Loucy (cell line): ENCODE measurements around the gene PAX2.

Source experiments
- H2AFZ ChIP-seq: fragments of 200-600 bp; sonication (generic); 2 replicates; pipeline ENCODE4 v1.6.0; 2016; ENCODE audit warnings: antibody characterized with exemption, mild to moderate bottlenecking, low read length, moderate library complexity
- H3F3A ChIP-seq: fragments of 200-600 bp; 2 replicates; pipeline ENCODE4 v1.6.0; 2016; ENCODE audit warnings: antibody characterized with exemption, low read depth, mild to moderate bottlenecking
- H3K27me3 ChIP-seq: fragments of 200-600 bp; sonication (generic); 2 replicates; pipeline ENCODE4 v1.6.1; 2014; ENCODE audit warnings: low read length, mild to moderate bottlenecking; ENCODE audit not compliant: insufficient read depth, poor library complexity, severe bottlenecking
- H3K36me3 ChIP-seq: fragments of 200-600 bp; sonication (generic); 2 replicates; pipeline ENCODE4 v1.6.1; 2016; ENCODE audit warnings: low read length; ENCODE audit not compliant: insufficient read depth
- H3K4me1 ChIP-seq: fragments of 200-600 bp; sonication (generic); 2 replicates; pipeline ENCODE4 v1.5.1; 2014; ENCODE audit warnings: low read length, mild to moderate bottlenecking; ENCODE audit not compliant: insufficient read depth, poor library complexity, severe bottlenecking
- H3K4me2 ChIP-seq: fragments of 200-600 bp; sonication (generic); 2 replicates; pipeline ENCODE4 v1.6.0; 2014; ENCODE audit warnings: antibody characterized with exemption, low read length, low read depth, mild to moderate bottlenecking; ENCODE audit not compliant: poor library complexity, severe bottlenecking
- H3K4me3 ChIP-seq: fragments of 200-600 bp; sonication (generic); 2 replicates; pipeline ENCODE4 v1.5.1; 2014; ENCODE audit warnings: low read length, mild to moderate bottlenecking, mixed read lengths; ENCODE audit not compliant: poor library complexity, severe bottlenecking
- H3K79me2 ChIP-seq: fragments of 200-600 bp; sonication (generic); 2 replicates; pipeline ENCODE4 v1.6.1; 2014; ENCODE audit warnings: low read length; ENCODE audit not compliant: insufficient read depth
- H3K9ac ChIP-seq: fragments of 200-600 bp; sonication (generic); 2 replicates; pipeline ENCODE4 v1.6.0; 2014; ENCODE audit warnings: mild to moderate bottlenecking, low read depth, low read length, moderate library complexity; ENCODE audit not compliant: poor library complexity, severe bottlenecking
- H3K9me2 ChIP-seq: fragments of 200-600 bp; sonication (generic); replicated peaks from 2 replicates; pipeline ENCODE4 v1.6.1; 2016; ENCODE audit warnings: low read depth, low read length, mixed read lengths
- H3K9me3 ChIP-seq: fragments of 200-600 bp; sonication (generic); 2 replicates; pipeline ENCODE4 v1.6.1; 2014; ENCODE audit warnings: mild to moderate bottlenecking, antibody characterized with exemption, low read length, low read depth; ENCODE audit not compliant: insufficient read depth
- H4K20me1 ChIP-seq: fragments of 200-600 bp; sonication (generic); 2 replicates; pipeline ENCODE4 v1.6.0; 2014; ENCODE audit warnings: antibody characterized with exemption, low read length, mild to moderate bottlenecking; ENCODE audit not compliant: insufficient read depth, poor library complexity, severe bottlenecking
- CTCF ChIP-seq: fragments of 200-600 bp; sonication (generic); conservative IDR thresholded peaks from 2 replicates; pipeline ENCODE4 v1.5.1; 2014; ENCODE audit warnings: mild to moderate bottlenecking, antibody characterized with exemption, low read length
- EZH2phosphoT487 ChIP-seq: fragments of 200-600 bp; IDR thresholded peaks from 2 replicates; pipeline ENCODE4 v1.6.1; 2018; ENCODE audit warnings: antibody characterized with exemption, mild to moderate bottlenecking, moderate library complexity, borderline replicate concordance

Gene PAX2

DNA sequence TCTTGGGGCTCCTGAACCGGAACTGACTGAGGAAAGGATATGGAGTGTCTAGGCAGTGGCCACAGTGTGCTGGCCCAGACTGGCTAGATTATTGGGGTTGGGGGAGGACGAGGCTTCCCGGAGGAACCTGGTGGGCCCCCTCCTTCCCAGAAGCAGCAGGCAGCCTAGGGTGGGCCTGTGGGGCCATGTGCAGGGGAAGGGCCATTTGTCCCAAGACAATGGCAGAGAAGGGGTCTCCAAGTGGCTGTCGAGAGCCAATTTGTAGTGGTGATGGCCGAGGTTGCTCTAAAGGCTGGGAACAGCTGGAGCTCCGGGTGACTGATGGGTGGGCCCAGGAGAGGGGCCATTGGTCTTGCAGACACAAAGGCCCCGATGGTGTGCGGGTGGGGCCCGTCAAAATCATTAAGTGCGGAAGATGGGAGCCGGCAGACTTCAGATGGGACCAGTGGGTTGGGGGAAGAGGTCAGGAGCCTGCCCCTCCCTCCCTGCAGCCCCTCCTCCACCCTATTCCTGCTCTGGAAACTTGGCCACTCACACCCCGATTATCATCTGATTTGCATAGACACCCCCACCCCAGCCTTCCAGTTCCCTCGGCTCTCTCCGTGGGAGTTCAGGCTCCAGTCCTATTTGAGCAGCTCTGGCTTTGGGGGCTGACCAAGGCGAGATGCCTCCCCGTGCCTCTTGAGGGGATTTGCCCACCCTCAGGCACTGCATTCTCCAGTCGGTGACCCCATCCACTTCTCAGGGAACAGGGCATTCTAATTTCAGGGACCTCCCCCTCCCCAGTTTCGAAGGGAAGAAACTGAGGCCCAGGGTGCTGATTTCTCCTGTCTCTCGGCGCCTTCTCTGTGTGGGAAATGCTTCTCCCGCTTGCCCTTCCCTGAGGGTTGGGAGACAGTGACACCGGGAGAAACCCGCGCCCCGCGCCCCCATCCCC is 36.0 kb upstream of the PAX2 start:
- H3K4me2 ChIP-seq = no peak overlapping the region
- no peaks in the 10 kb centered on the region for H3K79me2 ChIP-seq
- H3K9ac ChIP-seq = no peak overlapping the region
- no peak for TF ChIP-seq EZH2phosphoT487
- TF ChIP-seq CTCF = no peak
- H3K27me3 ChIP-seq = no peaks in the 10 kb centered on the region
- H2AFZ ChIP-seq = no peak overlapping the region
- no peaks in the 10 kb centered on the region for H3K9me3 ChIP-seq
- no peaks in the 10 kb centered on the region for H3F3A ChIP-seq
- no peaks in the 10 kb centered on the region for H3K4me1 ChIP-seq
- H3K9me2 ChIP-seq = no peaks in the 10 kb centered on the region
- H3K36me3 ChIP-seq = no peaks in the 10 kb centered on the region
- no peak overlapping the region for H3K4me3 ChIP-seq
- H4K20me1 ChIP-seq = no peaks in the 10 kb centered on the region

DNA sequence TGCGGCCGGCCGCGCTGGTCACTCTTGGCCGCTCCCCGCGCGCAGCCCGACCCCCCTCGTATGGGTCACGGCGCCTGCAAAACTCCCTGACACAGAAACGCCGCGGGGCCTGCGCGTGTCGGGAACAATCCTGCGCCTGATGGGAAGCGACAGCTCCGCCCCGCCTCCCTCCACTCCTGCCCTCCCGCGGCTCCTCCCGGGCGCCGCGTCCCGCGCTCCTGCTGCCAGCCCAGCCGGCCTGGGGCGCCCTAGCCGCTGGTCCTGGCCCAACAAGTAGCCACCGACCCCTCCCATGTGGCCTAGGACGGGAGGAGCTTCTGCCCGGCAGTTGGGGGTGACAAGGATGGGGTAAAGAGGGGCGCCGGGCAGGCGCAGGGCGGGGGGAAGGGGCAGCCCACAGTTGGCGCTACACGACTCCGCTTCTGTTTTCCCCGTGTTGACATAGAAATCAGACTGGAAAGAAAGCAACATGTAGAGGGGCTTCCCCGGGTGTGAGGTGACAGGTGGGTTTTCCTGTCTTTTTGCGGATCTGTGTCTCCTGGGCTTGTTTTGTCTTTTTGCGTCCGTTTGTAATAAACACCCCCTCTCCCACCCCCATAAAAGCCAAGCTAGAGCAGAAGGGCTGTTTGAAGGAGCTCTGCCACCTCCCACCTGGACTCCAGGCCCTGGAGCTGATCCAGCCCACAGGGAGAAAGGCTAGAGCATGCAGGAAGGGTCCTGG is 35.1 kb upstream of the PAX2 start:
- H3K9me2 ChIP-seq = no peaks in the 10 kb centered on the region
- H3K4me1 ChIP-seq = no peaks in the 10 kb centered on the region
- no peaks in the 10 kb centered on the region for H3K36me3 ChIP-seq
- no peaks in the 10 kb centered on the region for H3K27me3 ChIP-seq
- no peaks in the 10 kb centered on the region for H3K9me3 ChIP-seq
- H3K9ac ChIP-seq = no peak overlapping the region
- H3K4me3 ChIP-seq = no peak overlapping the region
- H3F3A ChIP-seq = no peaks in the 10 kb centered on the region
- TF ChIP-seq CTCF (no peak), EZH2phosphoT487 (no peak)
- H3K4me2 ChIP-seq = no peak overlapping the region
- no peak overlapping the region for H2AFZ ChIP-seq
- no peaks in the 10 kb centered on the region for H3K79me2 ChIP-seq
- no peaks in the 10 kb centered on the region for H4K20me1 ChIP-seq

DNA sequence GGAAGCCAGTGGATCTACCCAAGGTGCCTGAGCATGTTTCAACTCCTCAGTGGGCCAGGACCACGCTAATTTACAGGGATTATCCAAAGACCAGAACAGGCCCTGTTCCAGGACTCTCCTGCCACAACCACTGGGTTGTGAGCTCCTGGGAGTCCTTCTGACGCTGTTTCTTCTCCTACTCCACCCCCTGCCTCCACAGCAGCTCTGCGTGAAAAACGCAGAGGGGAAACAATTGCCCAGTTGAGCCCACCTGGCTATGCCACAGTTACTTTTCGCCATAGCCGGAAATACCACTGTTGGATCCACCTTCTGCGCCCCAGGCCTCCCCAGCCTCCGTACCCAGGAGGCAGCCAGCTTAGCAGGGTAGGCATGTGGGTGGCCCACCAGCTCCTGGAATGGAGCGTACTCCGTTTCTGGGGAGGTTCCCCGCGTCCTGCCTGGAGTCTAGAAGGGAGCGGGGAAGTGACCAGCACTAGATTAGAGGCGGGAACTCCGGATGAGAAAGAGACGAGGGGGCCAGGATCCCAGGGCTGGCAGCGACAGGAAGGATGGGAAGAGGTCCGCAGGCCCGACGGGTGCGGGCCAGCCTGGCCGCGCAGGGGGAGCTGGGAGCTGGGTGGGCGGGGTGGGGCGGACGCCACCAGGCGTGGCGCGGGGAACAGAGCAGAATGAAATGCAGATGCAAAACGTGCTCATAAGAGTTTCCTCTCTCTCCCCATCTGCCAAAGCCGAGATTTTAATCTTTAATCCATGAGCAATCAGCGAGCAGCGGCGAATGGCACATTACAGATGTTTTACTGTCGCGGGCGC is 32.1 kb upstream of the PAX2 start:
- Histone ChIP-seq H3K79me2 (no peaks in the 10 kb centered on the region), H4K20me1 (no peaks in the 10 kb centered on the region), H3K4me3 (no peak overlapping the region), H3K9ac (no peak overlapping the region), H3K9me2 (no peaks in the 10 kb centered on the region), H2AFZ (no peak overlapping the region), H3K36me3 (no peaks in the 10 kb centered on the region), H3K4me2 (no peak overlapping the region), H3F3A (no peaks in the 10 kb centered on the region), H3K9me3 (no peaks in the 10 kb centered on the region), H3K27me3 (no peaks in the 10 kb centered on the region), H3K4me1 (no peaks in the 10 kb centered on the region)
- TF ChIP-seq EZH2phosphoT487 (no peak), CTCF (no peak)
